Panc1 (cell line): Measurements from ENCODE around the gene JPH3. TPM values are rescaled to one million over a fixed set of nuclear protein-coding genes. Genes with fewer than 3 reads are reported as not detected.

ENCODE experiments used
- ATAC-seq: fragments of 200-7000 bp; cut with Tn5 transposase; 2 replicates; pipeline ENCODE4 v1.9.1; 2020; ENCODE audit warnings: mild to moderate bottlenecking, moderate library complexity
- BruUV-seq: library from RNA; stranded (reverse); fragments of 400-500 nt; replicated peaks from 2 replicates; lab custom pipeline; 2021; lab: Mats Ljungman, UMichigan
- CTCF ChIA-PET: fragments of 300-600 bp; sonication (Branson Sonifier 250); formaldehyde crosslinking; loops from one replicate; lab custom pipeline; 2022; ENCODE audit warnings: antibody characterized with exemption; lab: Charles Lee
- POLR2A ChIA-PET: fragments of 300-600 bp; sonication (Branson Sonifier 250); formaldehyde crosslinking; loops from one replicate; lab custom pipeline; 2022; ENCODE audit warnings: antibody characterized with exemption; lab: Charles Lee
- DNase-seq: peaks from one replicate; pipeline ENCODE4 v3.0.0-alpha.2; 2010; ENCODE audit warnings: low read depth, low spot score
- H3K27ac ChIP-seq: 2 replicates; pipeline ENCODE4 v1.5.1; 2011; ENCODE audit warnings: mild to moderate bottlenecking, low read length, inconsistent platforms
- H3K27me3 ChIP-seq: fragments of 200-500 bp; sonication (Bioruptor generic); 2 replicates; pipeline ENCODE4 v1.6.0; 2014; ENCODE audit warnings: low read length, inconsistent platforms; ENCODE audit not compliant: control insufficient read depth, insufficient read depth
- H3K36me3 ChIP-seq: fragments of 200-500 bp; sonication (Bioruptor generic); 2 replicates; pipeline ENCODE4 v1.5.1; 2014; ENCODE audit warnings: inconsistent platforms, mild to moderate bottlenecking, low read length, moderate library complexity; ENCODE audit not compliant: control insufficient read depth, insufficient read depth
- H3K4me1 ChIP-seq: 2 replicates; pipeline ENCODE4 v1.5.1; 2011; ENCODE audit warnings: inconsistent platforms, mild to moderate bottlenecking, low read length, moderate library complexity; ENCODE audit not compliant: control insufficient read depth, insufficient read depth
- H3K4me3 ChIP-seq, 2 experiments: 2 replicates each; pipeline ENCODE4 v1.5.1; 2011 to 2012; ENCODE audit warnings: low read depth in 2 of 2, low read length in 2 of 2, mild to moderate bottlenecking in 2 of 2, inconsistent platforms in 1 of 2, moderate library complexity in 1 of 2
- H3K9me3 ChIP-seq: fragments of 200-500 bp; sonication (Bioruptor generic); 2 replicates; pipeline ENCODE4 v1.5.1; 2014; ENCODE audit warnings: low read depth, mild to moderate bottlenecking, inconsistent platforms, low read length, moderate library complexity; ENCODE audit not compliant: control insufficient read depth, insufficient read depth
- CTCF ChIP-seq: fragments of 450-650 bp; IDR thresholded peaks from 2 replicates; pipeline ENCODE4 v1.5.1; 2017; ENCODE audit warnings: mild to moderate bottlenecking
- POLR2AphosphoS5 ChIP-seq: IDR thresholded peaks from 2 replicates; pipeline ENCODE4 v1.6.1; 2012; ENCODE audit warnings: mild to moderate bottlenecking, low read depth, low read length, moderate library complexity
- SIN3A ChIP-seq: IDR thresholded peaks from 2 replicates; pipeline ENCODE4 v1.6.1; 2012; ENCODE audit warnings: low read depth, mild to moderate bottlenecking, low read length, moderate library complexity, borderline replicate concordance; ENCODE audit not compliant: insufficient read depth
- TCF7L2 ChIP-seq: IDR thresholded peaks from 2 replicates; pipeline ENCODE4 v1.6.1; 2011; ENCODE audit warnings: mild to moderate bottlenecking, low read depth, low read length, inconsistent platforms
- in situ Hi-C: cut with HindIII; loops from 2 replicates; pipeline ENCODE4 v1.10.0; 2016; ENCODE audit warnings: low sequenced_read_pairs, low pct_unique_long_range_greater_than_20kb
- intact Hi-C: fragments of 100-400 bp; cut with micrococcal nuclease; formaldehyde crosslinking; loops from one replicate; pipeline ENCODE4 v1.10.0; 2022; ENCODE audit not compliant: unreplicated experiment
- total RNA-seq: library from RNA; stranded (reverse); gene quantifications from one replicate; pipeline ENCODE4 v1.2.1, GENCODE V29; 2021; ENCODE audit not compliant: unreplicated experiment
- TF ChIP-seq, protein P1 (sequence below), 2 experiments: IDR thresholded peaks; 2 replicates each; pipeline ENCODE4 v1.6.1; 2011 to 2012; ENCODE audit warnings: low read depth in 2 of 2, control low read depth in 1 of 2, low read length in 1 of 2, mild to moderate bottlenecking in 1 of 2, moderate library complexity in 1 of 2; ENCODE audit not compliant: insufficient read depth in 1 of 2

The JPH3 gene
- total RNA-seq, 1 experiment from 2014 or later, result 1.2 TPM

- no peaks in the 10 kb centered on the region for H3K9me3 ChIP-seq
- H3K4me3 ChIP-seq, result no peak overlapping the region
- H3K36me3 ChIP-seq, result no peaks in the 10 kb centered on the region
- H3K27ac ChIP-seq, result no peak overlapping the region
- no TSS peak for BruUV-seq
- no peak for TF ChIP-seq POLR2AphosphoS5
- no peak for TF ChIP-seq TCF7L2
- TF ChIP-seq, protein P1, sequence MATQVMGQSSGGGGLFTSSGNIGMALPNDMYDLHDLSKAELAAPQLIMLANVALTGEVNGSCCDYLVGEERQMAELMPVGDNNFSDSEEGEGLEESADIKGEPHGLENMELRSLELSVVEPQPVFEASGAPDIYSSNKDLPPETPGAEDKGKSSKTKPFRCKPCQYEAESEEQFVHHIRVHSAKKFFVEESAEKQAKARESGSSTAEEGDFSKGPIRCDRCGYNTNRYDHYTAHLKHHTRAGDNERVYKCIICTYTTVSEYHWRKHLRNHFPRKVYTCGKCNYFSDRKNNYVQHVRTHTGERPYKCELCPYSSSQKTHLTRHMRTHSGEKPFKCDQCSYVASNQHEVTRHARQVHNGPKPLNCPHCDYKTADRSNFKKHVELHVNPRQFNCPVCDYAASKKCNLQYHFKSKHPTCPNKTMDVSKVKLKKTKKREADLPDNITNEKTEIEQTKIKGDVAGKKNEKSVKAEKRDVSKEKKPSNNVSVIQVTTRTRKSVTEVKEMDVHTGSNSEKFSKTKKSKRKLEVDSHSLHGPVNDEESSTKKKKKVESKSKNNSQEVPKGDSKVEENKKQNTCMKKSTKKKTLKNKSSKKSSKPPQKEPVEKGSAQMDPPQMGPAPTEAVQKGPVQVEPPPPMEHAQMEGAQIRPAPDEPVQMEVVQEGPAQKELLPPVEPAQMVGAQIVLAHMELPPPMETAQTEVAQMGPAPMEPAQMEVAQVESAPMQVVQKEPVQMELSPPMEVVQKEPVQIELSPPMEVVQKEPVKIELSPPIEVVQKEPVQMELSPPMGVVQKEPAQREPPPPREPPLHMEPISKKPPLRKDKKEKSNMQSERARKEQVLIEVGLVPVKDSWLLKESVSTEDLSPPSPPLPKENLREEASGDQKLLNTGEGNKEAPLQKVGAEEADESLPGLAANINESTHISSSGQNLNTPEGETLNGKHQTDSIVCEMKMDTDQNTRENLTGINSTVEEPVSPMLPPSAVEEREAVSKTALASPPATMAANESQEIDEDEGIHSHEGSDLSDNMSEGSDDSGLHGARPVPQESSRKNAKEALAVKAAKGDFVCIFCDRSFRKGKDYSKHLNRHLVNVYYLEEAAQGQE (IDR thresholded peaks at IDR 0.05; ENCODE audit: insufficient read depth in 1 of 2, low read depth in 2 of 2, low read length in 1 of 2), result no peak
- TF ChIP-seq SIN3A, result no peak
- TF ChIP-seq CTCF, result no peak
- no peaks in the 10 kb centered on the region for H3K27me3 ChIP-seq
- ATAC-seq (no peak), DNase-seq (no peak)
- in situ Hi-C loops, result no loop called here
- ChIA-PET POLR2A (no interaction called here), CTCF (interaction anchor here (0.7 kb wide), 1 partner anchor 107 kb away, joined by 3 read pairs; no protein-coding TSS in a partner anchor)
- intact Hi-C loops, result no loop called here
- no peaks in the 10 kb centered on the region for H3K4me1 ChIP-seq
These were observed 81.9 kb downstream of the JPH3 start for GRCh38 chr16:87684106-87684677.

GRCh38 chr16:87684711-87685404 lies 82.5 kb downstream of the JPH3 start:
- H3K27me3 ChIP-seq, result no peaks in the 10 kb centered on the region
- H3K4me3 ChIP-seq, result no peak overlapping the region
- no peaks in the 10 kb centered on the region for H3K9me3 ChIP-seq
- ATAC-seq (no peak), DNase-seq (no peak)
- no TSS peak for BruUV-seq
- in situ Hi-C loops (no loop called here), intact Hi-C loops (no loop called here)
- no peaks in the 10 kb centered on the region for H3K36me3 ChIP-seq
- no peaks in the 10 kb centered on the region for H3K4me1 ChIP-seq
- no peak for TF ChIP-seq SIN3A
- POLR2A ChIA-PET, result no interaction called here
- CTCF ChIA-PET, result no interaction called here
- H3K27ac ChIP-seq, result no peak overlapping the region

GRCh38 chr16:87685405-87685755 lies 83.1 kb downstream of the JPH3 start:
- Histone ChIP-seq H3K27me3 (no peaks in the 10 kb centered on the region), H3K9me3 (no peaks in the 10 kb centered on the region), H3K4me1 (no peaks in the 10 kb centered on the region), H3K27ac (no peak overlapping the region), H3K4me3 (no peak overlapping the region), H3K36me3 (no peaks in the 10 kb centered on the region)
- ATAC-seq (no peak), DNase-seq (no peak)
- intact Hi-C loops, result no loop called here
- TF ChIP-seq SIN3A (no peak), TCF7L2 (no peak), CTCF (no peak), POLR2AphosphoS5 (no peak)
- TF ChIP-seq, protein P1 (IDR thresholded peaks at IDR 0.05; ENCODE audit: insufficient read depth in 1 of 2, low read depth in 2 of 2, low read length in 1 of 2), result no peak
- POLR2A ChIA-PET, result no interaction called here
- in situ Hi-C loops, result no loop called here
- no TSS peak for BruUV-seq
- CTCF ChIA-PET, result no interaction called here
